SKM-1 treated with dmso at 0.1 percent for 144 hours (cell line): ENCODE data around the gene TULP4.
"Not testable (repeated sequence)": the region's sequence is repeated elsewhere in the genome, so short reads cannot be mapped to it uniquely, and the experiment has no call there.

Experiments used
- DNase-seq: peaks from one replicate; lab custom pipeline; 2025; ENCODE audit not compliant: unreplicated experiment; lab: John Stamatoyannopoulos, UW

The TULP4 gene

GRCh38 chr6:158552055-158552795 is 240.0 kb downstream of the TULP4 start:
- DNase-seq: no peak

DNA sequence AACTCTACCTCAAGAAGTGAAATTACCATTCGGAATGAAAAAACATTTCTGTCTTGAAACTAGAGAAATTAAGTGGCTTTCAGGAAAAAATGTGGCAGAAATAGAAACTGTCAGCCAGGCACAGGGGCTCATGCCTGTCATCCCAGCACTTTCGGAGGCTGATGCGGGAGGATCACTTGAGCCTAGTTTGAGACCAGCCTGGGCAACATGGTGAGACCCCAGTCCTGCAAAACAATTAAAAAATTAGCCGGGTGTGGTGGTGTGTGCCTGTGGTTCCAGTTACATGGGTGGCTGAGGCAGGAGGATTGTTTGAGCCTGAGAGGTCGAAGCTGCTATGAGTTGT is 240.5 kb downstream of the TULP4 start:
- no peak for DNase-seq

GRCh38 chr6:158554611-158555361 is 242.5 kb downstream of the TULP4 start:
- DNase-seq: no peak

GRCh38 chr6:158556113-158556512 is 243.8 kb downstream of the TULP4 start:
- no peak for DNase-seq

DNA sequence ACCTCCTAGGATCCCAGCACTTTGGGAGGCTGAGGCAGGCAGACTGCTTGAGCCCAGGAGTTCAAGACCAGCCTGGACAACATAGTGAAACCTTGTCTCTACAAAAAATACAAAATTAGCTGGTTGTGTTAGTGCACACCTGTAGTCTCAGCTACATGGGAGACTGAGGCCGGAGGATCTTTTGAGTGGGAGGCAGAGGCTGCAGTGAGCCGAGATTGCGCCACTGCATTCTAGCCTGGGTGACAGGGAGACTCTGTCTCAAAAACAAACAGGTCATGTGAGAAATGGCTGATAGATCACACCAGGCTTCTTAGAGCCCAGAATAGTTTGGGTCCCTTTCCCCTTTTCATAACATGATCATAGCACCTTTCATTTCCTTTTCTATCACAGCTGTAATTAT is 244.8 kb downstream of the TULP4 start:
- not testable (repeated sequence) for DNase-seq

GRCh38 chr6:158557927-158558326 is 245.7 kb downstream of the TULP4 start:
- no peak for DNase-seq

- DNase-seq: no peak
Observed at GRCh38 chr6:158558415-158559306, 246.4 kb downstream of the TULP4 start.

- no peak for DNase-seq
Observed at GRCh38 chr6:158559338-158559894, 247.2 kb downstream of the TULP4 start.

DNA sequence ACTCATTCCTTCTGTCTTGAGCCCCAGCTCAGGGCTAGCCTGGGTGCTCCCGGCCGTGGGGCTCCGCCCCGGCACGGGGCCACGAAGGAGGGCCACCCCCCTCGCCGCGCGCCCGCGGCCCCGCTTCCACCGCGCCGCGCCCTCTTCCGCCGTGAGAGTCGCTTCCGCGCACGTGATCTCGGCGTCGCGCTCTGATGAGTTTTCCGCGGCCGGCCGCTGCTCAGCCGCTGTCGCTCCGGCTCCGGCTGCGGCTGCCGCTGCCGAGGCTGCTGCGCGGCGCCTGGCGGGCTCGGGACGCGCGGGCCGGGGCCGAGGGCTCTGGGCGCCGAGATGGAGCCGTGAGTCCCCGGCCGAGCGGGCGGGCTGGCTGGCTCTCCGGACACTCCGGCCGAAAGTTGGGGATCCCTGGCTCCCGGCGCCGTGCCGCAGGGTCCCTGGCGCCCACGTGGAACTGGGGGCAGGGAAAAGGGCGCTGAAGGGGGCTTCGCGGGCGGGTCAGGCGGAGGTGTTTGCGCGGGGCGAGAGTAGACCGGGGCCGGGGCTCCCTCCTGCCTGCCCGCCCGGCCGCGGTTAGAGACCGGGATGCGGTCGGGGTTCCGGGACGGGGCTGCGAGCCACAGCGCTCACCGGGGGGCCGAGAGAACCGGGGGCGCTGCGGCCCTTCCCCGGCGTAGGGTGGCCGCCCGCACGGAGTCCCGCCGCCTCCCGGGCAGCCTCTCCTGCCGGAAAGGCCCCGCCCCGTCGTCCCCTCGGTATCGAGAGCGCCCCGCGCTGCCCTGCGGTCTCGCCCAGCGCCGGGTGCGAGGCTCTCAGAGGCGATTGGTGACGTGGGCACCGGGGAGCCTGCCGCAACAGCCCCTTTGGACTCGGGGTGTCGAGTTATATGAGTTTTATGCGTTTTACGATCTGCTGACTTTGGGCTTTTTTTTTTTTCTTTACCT is 247.9 kb downstream of the TULP4 start, which contains the start of gene TMEM181:
Gene TMEM181 (plus strand): TSS at position 197 of the 941 bp plus-strand sequence. CDS start 134 bp downstream, at position 331.
- DNase-seq: peak; percentile 77

DNA sequence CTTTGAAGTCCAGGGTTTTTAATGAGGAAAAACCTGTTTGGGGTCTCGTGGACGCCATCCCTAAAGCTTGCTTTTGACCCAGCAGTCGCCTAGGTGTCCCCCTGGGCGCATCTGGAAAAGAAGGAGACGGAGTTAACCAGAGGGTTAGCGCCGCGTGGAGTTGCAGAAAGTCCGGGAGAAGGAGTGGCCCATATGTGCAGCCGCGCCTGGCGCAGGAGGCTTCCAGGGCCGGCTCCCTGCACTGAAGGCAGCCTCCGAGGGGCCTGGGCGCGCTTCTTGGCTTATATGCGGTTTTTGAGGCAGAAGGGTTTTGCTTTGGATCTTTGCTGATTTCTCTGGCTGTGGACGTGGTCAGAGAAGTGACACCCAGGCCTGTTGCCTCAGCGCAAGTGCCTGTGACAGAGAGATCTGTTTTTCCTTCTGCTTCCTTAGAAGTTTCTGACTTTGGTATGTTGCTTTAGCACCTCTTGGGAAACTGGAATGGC is 248.6 kb downstream of the TULP4 start:
- DNase-seq: no peak
